ENCODE results near the gene CEPT1.

DNA sequence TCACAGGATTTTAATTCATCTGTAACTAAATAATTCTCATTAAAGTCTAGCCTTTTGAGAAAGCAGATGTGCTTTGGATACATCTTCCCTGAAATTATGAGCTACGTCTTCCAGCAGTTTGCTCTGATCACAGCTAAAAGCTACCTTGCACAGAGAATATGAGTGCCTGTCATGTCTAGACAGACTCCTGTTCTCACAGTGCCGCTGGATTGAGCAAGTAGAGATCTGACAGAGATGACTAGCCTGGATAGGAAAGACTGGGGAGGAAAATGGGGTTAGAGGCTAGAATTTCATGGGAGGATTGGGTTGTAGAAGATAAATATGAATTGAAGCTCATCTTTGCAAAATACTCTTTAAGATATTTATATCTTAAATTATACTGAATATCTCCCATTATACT lies 24.1 kb downstream of the CEPT1 start:
- no peak for TF ChIP-seq EZH2 (IDR thresholded peaks at IDR 0.05; ENCODE audit: borderline replicate concordance, low read depth, low read length, severe bottlenecking)
- TF ChIP-seq, protein P1, sequence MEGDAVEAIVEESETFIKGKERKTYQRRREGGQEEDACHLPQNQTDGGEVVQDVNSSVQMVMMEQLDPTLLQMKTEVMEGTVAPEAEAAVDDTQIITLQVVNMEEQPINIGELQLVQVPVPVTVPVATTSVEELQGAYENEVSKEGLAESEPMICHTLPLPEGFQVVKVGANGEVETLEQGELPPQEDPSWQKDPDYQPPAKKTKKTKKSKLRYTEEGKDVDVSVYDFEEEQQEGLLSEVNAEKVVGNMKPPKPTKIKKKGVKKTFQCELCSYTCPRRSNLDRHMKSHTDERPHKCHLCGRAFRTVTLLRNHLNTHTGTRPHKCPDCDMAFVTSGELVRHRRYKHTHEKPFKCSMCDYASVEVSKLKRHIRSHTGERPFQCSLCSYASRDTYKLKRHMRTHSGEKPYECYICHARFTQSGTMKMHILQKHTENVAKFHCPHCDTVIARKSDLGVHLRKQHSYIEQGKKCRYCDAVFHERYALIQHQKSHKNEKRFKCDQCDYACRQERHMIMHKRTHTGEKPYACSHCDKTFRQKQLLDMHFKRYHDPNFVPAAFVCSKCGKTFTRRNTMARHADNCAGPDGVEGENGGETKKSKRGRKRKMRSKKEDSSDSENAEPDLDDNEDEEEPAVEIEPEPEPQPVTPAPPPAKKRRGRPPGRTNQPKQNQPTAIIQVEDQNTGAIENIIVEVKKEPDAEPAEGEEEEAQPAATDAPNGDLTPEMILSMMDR (IDR thresholded peaks at IDR 0.05; ENCODE audit: extremely low read depth in 1 of 2, insufficient read depth in 1 of 2, low read depth in 1 of 2, low read length in 2 of 2), result no peak

Measured in endothelial cell of umbilical vein (primary cell).